HepG2 (cell line): ENCODE results near the gene NEDD4L. TPM values are rescaled to one million over a fixed set of nuclear protein-coding genes. Genes with fewer than 3 reads are reported as not detected.

ENCODE experiments used
- ATAC-seq: fragments of 200-7000 bp; cut with Tn5 transposase; 3 replicates; pipeline ENCODE4 v1.9.1; 2020; ENCODE audit warnings: mild to moderate bottlenecking, moderate library complexity
- BruUV-seq: library from RNA; stranded (reverse); fragments of 400-500 nt; replicated peaks from 2 replicates; lab custom pipeline; 2021; lab: Mats Ljungman, UMichigan
- CTCF ChIA-PET: fragments of 300-600 bp; formaldehyde crosslinking; extraction: SDS; loops from one replicate; lab custom pipeline; 2021; ENCODE audit warnings: low total read pairs, inconsistent platforms, low intra/inter-chr PET ratio; lab: Yijun Ruan, JAX
- POLR2A ChIA-PET: fragments of 350-600 bp; sonication (Branson Sonifier 250); formaldehyde crosslinking; loops from one replicate; lab custom pipeline; 2020; ENCODE audit warnings: antibody characterized with exemption, inconsistent platforms; lab: Yijun Ruan, JAX
- DNase-seq: peaks from one replicate; pipeline ENCODE4 v3.0.0-alpha.2; 2015; ENCODE audit warnings: low spot score
- FAIRE-seq: peaks from 3 replicates; lab custom pipeline; 2011; peaks lifted over from hg19 to GRCh38; lab: Jason Lieb, UNC
- H2AFZ ChIP-seq: one replicate; pipeline ENCODE4 v1.6.1; 2011; ENCODE audit warnings: low read length, inconsistent platforms
- H3K27ac ChIP-seq: fragments of 300-600 bp; 3 replicates; pipeline ENCODE4 v1.8.0; 2011; ENCODE audit warnings: mixed run types, mild to moderate bottlenecking, mixed read lengths, low read length, inconsistent platforms; ENCODE audit not compliant: insufficient read depth; ENCODE audit errors: extremely low read length
- H3K27me3 ChIP-seq, 2 experiments: fragments of 200-600 bp in 1 of 2; 2 replicates in 1 of 2; 3 replicates in 1 of 2; pipeline versions ENCODE4 v1.6.0 to v1.8.0; 2011; ENCODE audit warnings: low read length in 2 of 2, mild to moderate bottlenecking in 2 of 2, moderate library complexity in 2 of 2, inconsistent platforms in 1 of 2; ENCODE audit not compliant: insufficient read depth in 2 of 2, control insufficient read depth in 1 of 2
- H3K36me3 ChIP-seq, 2 experiments: fragments of 200-600 bp in 1 of 2; replicated peaks in 1 of 2; 2 replicates in 1 of 2; 3 replicates in 1 of 2; pipeline versions ENCODE4 v1.5.1 to v1.8.0; 2011; ENCODE audit warnings: low read length in 2 of 2, inconsistent platforms in 1 of 2; ENCODE audit not compliant: insufficient read depth in 2 of 2, control insufficient read depth in 1 of 2
- H3K4me1 ChIP-seq: 2 replicates; pipeline ENCODE4 v1.5.1; 2012; ENCODE audit warnings: low read length, inconsistent platforms; ENCODE audit not compliant: insufficient read depth
- H3K4me2 ChIP-seq: 2 replicates; pipeline ENCODE4 v1.6.0; 2011; ENCODE audit warnings: low read depth, low read length, inconsistent platforms
- H3K4me3 ChIP-seq, 3 experiments: fragments of 200-600 bp in 1 of 3; sonication (generic), shearing (Covaris generic) in 1 of 3; replicated peaks in 1 of 3; 2 replicates each; pipeline ENCODE4 v1.5.1; 2011 to 2016; ENCODE audit warnings: low read length in 3 of 3, inconsistent platforms in 2 of 3, low read depth in 2 of 3, mild to moderate bottlenecking in 2 of 3, control low read depth in 1 of 3, mixed read lengths in 1 of 3; ENCODE audit not compliant: insufficient read depth in 1 of 3
- H3K79me2 ChIP-seq: one replicate; pipeline ENCODE4 v1.6.1; 2011; ENCODE audit warnings: low read length, inconsistent platforms; ENCODE audit not compliant: insufficient read depth
- H3K9ac ChIP-seq: 2 replicates; pipeline ENCODE4 v1.6.0; 2011; ENCODE audit warnings: mild to moderate bottlenecking, low read depth, low read length, inconsistent platforms; ENCODE audit not compliant: insufficient read depth
- H3K9me3 ChIP-seq: 2 replicates; pipeline ENCODE4 v1.5.1; 2012; ENCODE audit warnings: mild to moderate bottlenecking, low read length
- H4K20me1 ChIP-seq: 2 replicates; pipeline ENCODE4 v1.6.0; 2011; ENCODE audit warnings: inconsistent platforms, mild to moderate bottlenecking, low read length, moderate library complexity; ENCODE audit not compliant: insufficient read depth
- CBX1 ChIP-seq: IDR thresholded peaks from one replicate; pipeline ENCODE4 v1.6.1; 2016; ENCODE audit warnings: antibody characterized with exemption, low read depth
- CCDC6 ChIP-seq: sonication (generic); formaldehyde crosslinking; IDR thresholded peaks from 2 replicates; pipeline ENCODE4 v1.8.1; 2022; ENCODE audit warnings: mild to moderate bottlenecking, missing genetic modification reagents, moderate library complexity
- CENPX ChIP-seq: sonication (generic); formaldehyde crosslinking; IDR thresholded peaks from 2 replicates; pipeline ENCODE4 v1.9.0; 2021; ENCODE audit warnings: mild to moderate bottlenecking, missing genetic modification reagents, moderate library complexity
- PPARG ChIP-seq: conservative IDR thresholded peaks from 2 replicates; pipeline ENCODE4 v1.6.1; 2016; ENCODE audit warnings: missing biosample characterization, missing genetic modification reagents
- RELA ChIP-seq: sonication (generic); formaldehyde crosslinking; IDR thresholded peaks from 2 replicates; pipeline ENCODE4 v1.4.0; 2020; ENCODE audit warnings: missing genetic modification reagents
- SRSF9 ChIP-seq: fragments of 200-400 bp; formaldehyde crosslinking; IDR thresholded peaks from 2 replicates; pipeline ENCODE4 v1.6.1; 2018; ENCODE audit warnings: borderline replicate concordance, mild to moderate bottlenecking, low read depth, low read length; ENCODE audit not compliant: insufficient read depth, poor library complexity, severe bottlenecking
- TBX3 ChIP-seq: fragments of 450-650 bp; IDR thresholded peaks from 2 replicates; pipeline ENCODE4 v1.6.1; 2017; ENCODE audit warnings: antibody characterized with exemption, mild to moderate bottlenecking, inconsistent platforms, borderline replicate concordance
- ZNF337 ChIP-seq: sonication (generic); formaldehyde crosslinking; IDR thresholded peaks from 2 replicates; pipeline ENCODE4 v1.5.1; 2020; ENCODE audit warnings: missing genetic modification reagents, low read depth, mild to moderate bottlenecking, borderline replicate concordance
- WGBS: methylation state at CpG from one replicate; pipeline ENCODE4 v1.1.6; 2017; ENCODE audit warnings: low lambda C conversion rate; 5-methylcytosine and 5-hydroxymethylcytosine counted together
- in situ Hi-C: cut with HindIII; loops from 2 replicates; pipeline ENCODE4 v1.10.0; 2017; ENCODE audit warnings: low pct_unique_long_range_greater_than_20kb; ENCODE audit not compliant: extremely low pct_ligation_motif_present
- intact Hi-C: fragments of 100-400 bp; cut with micrococcal nuclease; formaldehyde crosslinking; loops from one replicate; pipeline ENCODE4 v1.10.0; 2022; ENCODE audit not compliant: unreplicated experiment
- polyA plus RNA-seq, 8 experiments: library from polyadenylated mRNA; depleted of rRNA in 3 of 8; stranded (reverse) in 7 of 8; unstranded in 1 of 8; fragments of >200 nt; fragmentation: Illumina TruSeq in 4 of 8; extraction: Trizol in 4 of 8; gene quantifications; 2 replicates each; pipeline versions ENCODE4 v1.2.1 to v1.2.3, GENCODE V29; 2011 to 2016; ENCODE audit warnings: low read depth in 4 of 8, missing spikeins in 1 of 8, mixed read lengths in 1 of 8; ENCODE audit not compliant: insufficient read depth in 1 of 8
- total RNA-seq, 5 experiments: library from RNA; depleted of rRNA; stranded (reverse); fragments of >200 nt; fragmentation: Illumina TruSeq; extraction: Trizol; gene quantifications; 2 replicates each; pipeline ENCODE4 v1.2.3, GENCODE V29; 2016; ENCODE audit warnings: low read depth in 1 of 5

NEDD4L gene
- total and polyA plus RNA-seq, 2 of the 13 experiments (the other 11 are each of a cell fraction or from before 2014, with no cell fraction given), result 168 to 390 TPM

- H3K9ac ChIP-seq, result no peak overlapping the region
- no peak overlapping the region for H3K4me2 ChIP-seq
- H3K4me3 ChIP-seq, result no peak overlapping the region
- ATAC-seq (no peak), DNase-seq (no peak), FAIRE-seq (no peak)
- 90% methylated on average over 6 of the region's 7 CpGs for WGBS
- H3K36me3 ChIP-seq, result peaks cover 2 to 10% of the 10 kb centered on the region in 2 experiments; a peak in 3 of 5 replicates
- ChIA-PET CTCF (no interaction called here), POLR2A (interaction anchor here (0.6 kb wide), 1 partner anchor 237 kb away, joined by 3 read pairs; no protein-coding TSS in a partner anchor)
- TF ChIP-seq ZNF337 (CRISPR knock-in tag) (no peak), TBX3 (no peak), CENPX (CRISPR knock-in tag) (no peak), PPARG (CRISPR knock-in tag) (no peak), RELA (CRISPR knock-in tag) (no peak), SRSF9 (no peak), CCDC6 (CRISPR knock-in tag) (no peak), CBX1 (no peak)
- no peaks in the 10 kb centered on the region for H3K9me3 ChIP-seq
- H4K20me1 ChIP-seq, result 0 out of 2 replicates have a peak, but pooled peaks cover 3% of the 10 kb centered on the region
- H3K27me3 ChIP-seq, result no peaks in the 10 kb centered on the region
- no TSS peak for BruUV-seq
- no peak overlapping the region for H3K27ac ChIP-seq
- no peak overlapping the region for H2AFZ ChIP-seq
- in situ Hi-C loops (no loop called here), intact Hi-C loops (no loop called here)
- peaks cover 37% of the 10 kb centered on the region for H3K79me2 ChIP-seq
- H3K4me1 ChIP-seq, result peaks cover 31% of the 10 kb centered on the region
Measured at GRCh38 chr18:58263055-58263957, 219.3 kb downstream of the NEDD4L start.
